ENCODE data around the gene CAP2.

Gene CAP2

DNA sequence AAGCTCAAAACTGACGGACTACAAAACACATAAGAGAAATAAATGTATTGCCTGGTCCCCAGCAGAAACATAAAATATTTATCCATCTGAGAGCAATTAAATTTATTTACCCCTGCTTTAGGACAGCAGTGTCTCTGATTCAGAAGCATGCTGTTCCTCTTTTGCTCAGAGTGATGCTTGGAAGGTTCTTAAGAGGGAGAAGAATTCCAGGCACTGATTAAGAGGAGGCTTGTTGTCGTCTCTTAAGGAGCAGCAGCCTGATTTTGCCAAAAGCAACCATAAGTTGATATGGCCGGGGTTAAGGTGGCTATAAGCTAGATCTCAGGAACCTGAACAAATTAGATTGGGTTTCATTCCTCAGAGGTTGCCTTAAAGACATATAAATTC is 25.8 kb downstream of the CAP2 start:
- WGBS, 2 donors (ENCODE audit: extremely low coverage in 2 of 2, insufficient read length in 2 of 2, insufficient replicate concordance in 1 of 2): no CpG with 5 or more reads among the region's 3 CpGs
- no peak for DNase-seq (ENCODE audit: low spot score)
- no peak overlapping the region for H2BK120ac ChIP-seq (ENCODE audit: low read depth, low read length)
- no peak overlapping the region for H3K9ac ChIP-seq (ENCODE audit: low read depth, low read length, poor library complexity)
- no peak overlapping the region for H2BK12ac ChIP-seq (ENCODE audit: low read length)
- no peak overlapping the region for H2AK5ac ChIP-seq (ENCODE audit: low read depth, low read length)
- no peak overlapping the region for H4K8ac ChIP-seq (ENCODE audit: low read depth, low read length)
- no peak overlapping the region for H3K23ac ChIP-seq (ENCODE audit: low read depth, low read length, poor library complexity)
- H3K9me3 ChIP-seq (replicated peaks in 1 of 2; ENCODE audit: control insufficient read depth in 2 of 2, insufficient read depth in 1 of 2, low read depth in 1 of 2, low read length in 2 of 2): peaks cover 0 to 1% of the 10 kb centered on the region in 2 donors
- peaks cover 2% of the 10 kb centered on the region for H3K79me1 ChIP-seq (ENCODE audit: low read depth, low read length)
- no peaks in the 10 kb centered on the region for H3K27me3 ChIP-seq (ENCODE audit: control insufficient read depth in 3 of 3, insufficient read depth in 3 of 3, low read depth in 1 of 3, low read length in 3 of 3)
- H2AFZ ChIP-seq (ENCODE audit: low read length): no peak overlapping the region
- no peak overlapping the region for H3K27ac ChIP-seq (replicated peaks; ENCODE audit: low read length)
- no peak overlapping the region for H3K14ac ChIP-seq (ENCODE audit: low read length)
- no peak overlapping the region for H2BK15ac ChIP-seq (ENCODE audit: low read length)
- H3K18ac ChIP-seq (ENCODE audit: low read length): no peak overlapping the region
- H3K4me1 ChIP-seq (ENCODE audit: control insufficient read depth in 2 of 2, insufficient read depth in 1 of 2, low read depth in 1 of 2, low read length in 2 of 2): peaks cover 2 to 14% of the 10 kb centered on the region in 2 donors
- no peak overlapping the region for H3K4me2 ChIP-seq (ENCODE audit: insufficient read depth, low read length, poor library complexity, severe bottlenecking)
- H2BK5ac ChIP-seq (ENCODE audit: low read length): no peak overlapping the region
- no peak overlapping the region for H4K91ac ChIP-seq (ENCODE audit: low read depth, low read length, poor library complexity)
- H3K36me3 ChIP-seq (replicated peaks in 1 of 2; ENCODE audit: control insufficient read depth in 2 of 2, insufficient read depth in 2 of 2, low read length in 2 of 2): peaks cover 5 to 21% of the 10 kb centered on the region in 2 donors
- H3K4ac ChIP-seq (ENCODE audit: low read length): no peak overlapping the region
- H3K4me3 ChIP-seq (ENCODE audit: low read length in 2 of 2): no peak overlapping the region

DNA sequence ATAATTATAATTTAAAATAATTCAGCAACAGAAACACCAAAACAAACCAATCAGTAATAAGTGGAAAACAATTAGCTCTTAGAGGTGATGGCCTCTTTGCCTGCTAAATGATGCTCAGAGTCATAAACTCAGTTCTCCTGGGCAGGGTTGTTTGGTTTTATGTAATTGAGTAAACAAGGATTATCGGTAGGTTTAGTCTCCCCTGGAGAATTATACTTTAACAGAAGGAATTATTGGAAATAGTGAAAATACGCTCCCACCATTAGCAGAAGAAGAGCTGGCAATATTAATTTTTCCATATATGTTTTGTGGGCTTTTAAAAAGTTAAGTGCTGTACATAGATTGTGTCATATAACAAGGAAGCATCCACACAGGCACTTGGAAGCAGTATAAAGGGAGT is 27.0 kb downstream of the CAP2 start:
- no peak overlapping the region for H3K4me3 ChIP-seq (ENCODE audit: low read length in 2 of 2)
- H3K9me3 ChIP-seq (replicated peaks in 1 of 2; ENCODE audit: control insufficient read depth in 2 of 2, insufficient read depth in 1 of 2, low read depth in 1 of 2, low read length in 2 of 2): peaks cover 0 to 1% of the 10 kb centered on the region in 2 donors
- no peak overlapping the region for H2BK12ac ChIP-seq (ENCODE audit: low read length)
- no peak overlapping the region for H3K4ac ChIP-seq (ENCODE audit: low read length)
- WGBS, 2 donors (ENCODE audit: extremely low coverage in 2 of 2, insufficient read length in 2 of 2, insufficient replicate concordance in 1 of 2): no CpG with 5 or more reads among the region's 2 CpGs
- no peak overlapping the region for H2BK5ac ChIP-seq (ENCODE audit: low read length)
- no peak overlapping the region for H4K8ac ChIP-seq (ENCODE audit: low read depth, low read length)
- no peak overlapping the region for H3K9ac ChIP-seq (ENCODE audit: low read depth, low read length, poor library complexity)
- no peak overlapping the region for H2BK120ac ChIP-seq (ENCODE audit: low read depth, low read length)
- no peak for DNase-seq (ENCODE audit: low spot score)
- H2AK5ac ChIP-seq (ENCODE audit: low read depth, low read length): no peak overlapping the region
- H3K27me3 ChIP-seq (ENCODE audit: control insufficient read depth in 3 of 3, insufficient read depth in 3 of 3, low read depth in 1 of 3, low read length in 3 of 3): no peaks in the 10 kb centered on the region
- H3K4me1 ChIP-seq (ENCODE audit: control insufficient read depth in 2 of 2, insufficient read depth in 1 of 2, low read depth in 1 of 2, low read length in 2 of 2): peaks cover 2 to 14% of the 10 kb centered on the region in 2 donors
- H2BK15ac ChIP-seq (ENCODE audit: low read length): no peak overlapping the region
- no peak overlapping the region for H3K4me2 ChIP-seq (ENCODE audit: insufficient read depth, low read length, poor library complexity, severe bottlenecking)
- peaks cover 9 to 32% of the 10 kb centered on the region in 2 donors for H3K36me3 ChIP-seq (replicated peaks in 1 of 2; ENCODE audit: control insufficient read depth in 2 of 2, insufficient read depth in 2 of 2, low read length in 2 of 2)
- H2AFZ ChIP-seq (ENCODE audit: low read length): no peak overlapping the region
- no peak overlapping the region for H4K91ac ChIP-seq (ENCODE audit: low read depth, low read length, poor library complexity)
- no peak overlapping the region for H3K27ac ChIP-seq (replicated peaks; ENCODE audit: low read length)
- no peak overlapping the region for H3K18ac ChIP-seq (ENCODE audit: low read length)
- no peak overlapping the region for H3K23ac ChIP-seq (ENCODE audit: low read depth, low read length, poor library complexity)
- peaks cover 2% of the 10 kb centered on the region for H3K79me1 ChIP-seq (ENCODE audit: low read depth, low read length)
- no peak overlapping the region for H3K14ac ChIP-seq (ENCODE audit: low read length)

DNA sequence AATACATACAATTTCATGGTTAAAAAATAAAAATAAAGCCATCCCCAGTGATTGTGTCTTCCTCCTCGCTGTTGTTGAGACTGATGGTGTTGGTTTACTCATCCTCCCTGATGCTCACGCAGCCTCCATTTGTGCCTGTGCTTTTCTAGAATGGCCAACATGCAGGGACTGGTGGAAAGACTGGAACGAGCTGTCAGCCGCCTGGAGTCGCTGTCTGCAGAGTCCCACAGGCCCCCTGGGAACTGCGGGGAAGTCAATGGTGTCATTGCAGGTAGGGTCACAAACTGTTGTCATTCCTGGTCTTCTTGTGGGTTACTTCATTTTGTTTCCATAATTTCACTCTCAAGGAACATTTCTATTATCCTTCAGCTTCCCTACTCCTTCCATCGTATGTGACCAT is 28.0 kb downstream of the CAP2 start:
- H3K4me2 ChIP-seq (ENCODE audit: insufficient read depth, low read length, poor library complexity, severe bottlenecking): no peak overlapping the region
- H3K27me3 ChIP-seq (ENCODE audit: control insufficient read depth in 3 of 3, insufficient read depth in 3 of 3, low read depth in 1 of 3, low read length in 3 of 3): no peaks in the 10 kb centered on the region
- H2BK120ac ChIP-seq (ENCODE audit: low read depth, low read length): no peak overlapping the region
- no peak overlapping the region for H4K8ac ChIP-seq (ENCODE audit: low read depth, low read length)
- no peak overlapping the region for H4K91ac ChIP-seq (ENCODE audit: low read depth, low read length, poor library complexity)
- no peak overlapping the region for H3K27ac ChIP-seq (replicated peaks; ENCODE audit: low read length)
- peaks cover 4% of the 10 kb centered on the region for H3K79me1 ChIP-seq (ENCODE audit: low read depth, low read length)
- peaks cover 0 to 1% of the 10 kb centered on the region in 2 donors for H3K9me3 ChIP-seq (replicated peaks in 1 of 2; ENCODE audit: control insufficient read depth in 2 of 2, insufficient read depth in 1 of 2, low read depth in 1 of 2, low read length in 2 of 2)
- DNase-seq (ENCODE audit: low spot score): no peak
- H2AK5ac ChIP-seq (ENCODE audit: low read depth, low read length): no peak overlapping the region
- no peak overlapping the region for H3K18ac ChIP-seq (ENCODE audit: low read length)
- H3K4ac ChIP-seq (ENCODE audit: low read length): no peak overlapping the region
- H3K23ac ChIP-seq (ENCODE audit: low read depth, low read length, poor library complexity): no peak overlapping the region
- H3K4me1 ChIP-seq (ENCODE audit: control insufficient read depth in 2 of 2, insufficient read depth in 1 of 2, low read depth in 1 of 2, low read length in 2 of 2): peaks cover 2 to 14% of the 10 kb centered on the region in 2 donors
- H3K9ac ChIP-seq (ENCODE audit: low read depth, low read length, poor library complexity): peak overlapping the region; percentile 55
- H3K14ac ChIP-seq (ENCODE audit: low read length): no peak overlapping the region
- no CpG with 5 or more reads among the region's 7 CpGs for WGBS, 2 donors (ENCODE audit: extremely low coverage in 2 of 2, insufficient read length in 2 of 2, insufficient replicate concordance in 1 of 2)
- H2AFZ ChIP-seq (ENCODE audit: low read length): no peak overlapping the region
- H2BK12ac ChIP-seq (ENCODE audit: low read length): no peak overlapping the region
- no peak overlapping the region for H2BK5ac ChIP-seq (ENCODE audit: low read length)
- no peak overlapping the region for H3K4me3 ChIP-seq (ENCODE audit: low read length in 2 of 2)
- H3K36me3 ChIP-seq (replicated peaks in 1 of 2; ENCODE audit: control insufficient read depth in 2 of 2, insufficient read depth in 2 of 2, low read length in 2 of 2): peaks cover 10 to 36% of the 10 kb centered on the region in 2 donors
- no peak overlapping the region for H2BK15ac ChIP-seq (ENCODE audit: low read length)

GRCh38 chr6:17423026-17423425 is 29.6 kb downstream of the CAP2 start:
- no peak overlapping the region for H2AFZ ChIP-seq (ENCODE audit: low read length)
- H3K9me3 ChIP-seq (replicated peaks in 1 of 2; ENCODE audit: control insufficient read depth in 2 of 2, insufficient read depth in 1 of 2, low read depth in 1 of 2, low read length in 2 of 2): peaks cover 0 to 1% of the 10 kb centered on the region in 2 donors
- H3K4me3 ChIP-seq (ENCODE audit: low read length in 2 of 2): no peak overlapping the region
- H2BK15ac ChIP-seq (ENCODE audit: low read length): no peak overlapping the region
- H3K79me1 ChIP-seq (ENCODE audit: low read depth, low read length): peaks cover 4% of the 10 kb centered on the region
- H4K91ac ChIP-seq (ENCODE audit: low read depth, low read length, poor library complexity): no peak overlapping the region
- no peak overlapping the region for H3K23ac ChIP-seq (ENCODE audit: low read depth, low read length, poor library complexity)
- H3K27ac ChIP-seq (replicated peaks; ENCODE audit: low read length): no peak overlapping the region
- no peak overlapping the region for H2AK5ac ChIP-seq (ENCODE audit: low read depth, low read length)
- no peak overlapping the region for H3K4ac ChIP-seq (ENCODE audit: low read length)
- H2BK12ac ChIP-seq (ENCODE audit: low read length): no peak overlapping the region
- no peak overlapping the region for H4K8ac ChIP-seq (ENCODE audit: low read depth, low read length)
- WGBS, 2 donors (ENCODE audit: extremely low coverage in 2 of 2, insufficient read length in 2 of 2, insufficient replicate concordance in 1 of 2): no CpG with 5 or more reads among the region's 4 CpGs
- H2BK5ac ChIP-seq (ENCODE audit: low read length): no peak overlapping the region
- no peak overlapping the region for H3K18ac ChIP-seq (ENCODE audit: low read length)
- peaks cover 13 to 49% of the 10 kb centered on the region in 2 donors for H3K36me3 ChIP-seq (replicated peaks in 1 of 2; ENCODE audit: control insufficient read depth in 2 of 2, insufficient read depth in 2 of 2, low read length in 2 of 2)
- H3K4me1 ChIP-seq (ENCODE audit: control insufficient read depth in 2 of 2, insufficient read depth in 1 of 2, low read depth in 1 of 2, low read length in 2 of 2): peaks cover 0 to 6% of the 10 kb centered on the region in 2 donors
- H2BK120ac ChIP-seq (ENCODE audit: low read depth, low read length): no peak overlapping the region
- H3K14ac ChIP-seq (ENCODE audit: low read length): no peak overlapping the region
- no peak overlapping the region for H3K9ac ChIP-seq (ENCODE audit: low read depth, low read length, poor library complexity)
- no peaks in the 10 kb centered on the region for H3K27me3 ChIP-seq (ENCODE audit: control insufficient read depth in 3 of 3, insufficient read depth in 3 of 3, low read depth in 1 of 3, low read length in 3 of 3)
- no peak overlapping the region for H3K4me2 ChIP-seq (ENCODE audit: insufficient read depth, low read length, poor library complexity, severe bottlenecking)
- DNase-seq (ENCODE audit: low spot score): no peak
